ENCODE measurements around the gene EFCAB14.
A peak's percentile ranks its signal among the peaks of the same experiment; 100 is the strongest.
"Not testable (repeated sequence)": the region's sequence is repeated elsewhere in the genome, so short reads cannot be mapped to it uniquely, and the experiment has no call there.

Gene EFCAB14, protein sequence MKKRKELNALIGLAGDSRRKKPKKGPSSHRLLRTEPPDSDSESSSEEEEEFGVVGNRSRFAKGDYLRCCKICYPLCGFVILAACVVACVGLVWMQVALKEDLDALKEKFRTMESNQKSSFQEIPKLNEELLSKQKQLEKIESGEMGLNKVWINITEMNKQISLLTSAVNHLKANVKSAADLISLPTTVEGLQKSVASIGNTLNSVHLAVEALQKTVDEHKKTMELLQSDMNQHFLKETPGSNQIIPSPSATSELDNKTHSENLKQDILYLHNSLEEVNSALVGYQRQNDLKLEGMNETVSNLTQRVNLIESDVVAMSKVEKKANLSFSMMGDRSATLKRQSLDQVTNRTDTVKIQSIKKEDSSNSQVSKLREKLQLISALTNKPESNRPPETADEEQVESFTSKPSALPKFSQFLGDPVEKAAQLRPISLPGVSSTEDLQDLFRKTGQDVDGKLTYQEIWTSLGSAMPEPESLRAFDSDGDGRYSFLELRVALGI

DNA sequence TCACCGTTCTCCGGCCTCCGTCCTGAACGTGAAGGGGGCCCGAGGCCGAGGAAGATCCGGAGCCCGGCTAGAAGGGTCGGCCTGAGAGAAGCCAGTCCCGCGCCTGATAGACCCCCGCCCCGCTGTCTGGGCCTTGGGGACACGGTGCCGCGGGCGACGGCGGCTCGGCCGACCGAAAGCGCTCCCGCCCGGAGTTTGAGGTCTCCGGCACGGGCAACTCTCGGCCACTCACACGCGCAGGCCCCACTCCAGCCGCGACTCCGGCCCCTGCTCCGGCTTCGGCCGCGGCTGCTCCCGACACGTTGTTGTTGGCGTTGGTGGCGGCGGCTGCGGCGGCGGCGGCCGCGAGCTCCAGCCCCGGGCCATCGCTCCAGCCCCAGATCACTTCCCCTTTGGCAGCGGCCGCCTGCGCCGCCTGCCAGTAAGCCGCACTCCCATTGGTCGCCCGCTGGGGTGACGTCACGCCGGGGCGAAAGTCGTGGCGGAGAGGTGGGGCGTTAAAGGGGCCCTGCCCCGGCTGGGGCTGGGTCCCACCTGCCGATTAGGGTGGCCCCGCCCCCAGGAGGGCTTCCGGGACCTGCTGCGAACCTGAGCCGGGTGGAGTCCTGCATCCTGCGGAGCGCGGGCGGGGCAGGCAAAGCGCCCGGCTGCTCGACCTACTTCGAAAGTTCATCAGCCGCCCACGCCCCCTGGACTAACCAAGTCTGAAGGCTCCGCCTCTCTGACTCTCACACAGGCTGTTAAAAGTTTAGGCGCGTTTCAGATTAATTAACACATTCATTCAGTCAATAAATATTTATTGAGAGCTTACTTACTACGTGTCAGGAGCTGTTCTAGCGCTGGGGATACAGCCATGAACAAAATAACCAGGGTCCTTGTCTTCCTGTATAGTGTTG lies at the start of gene EFCAB14:
Gene EFCAB14 (minus strand): TSS at position 388 of the 896 bp plus-strand sequence. CDS start 1,027 bp downstream, outside the sequence.
- peak; percentile 98 for DNase-seq

DNA sequence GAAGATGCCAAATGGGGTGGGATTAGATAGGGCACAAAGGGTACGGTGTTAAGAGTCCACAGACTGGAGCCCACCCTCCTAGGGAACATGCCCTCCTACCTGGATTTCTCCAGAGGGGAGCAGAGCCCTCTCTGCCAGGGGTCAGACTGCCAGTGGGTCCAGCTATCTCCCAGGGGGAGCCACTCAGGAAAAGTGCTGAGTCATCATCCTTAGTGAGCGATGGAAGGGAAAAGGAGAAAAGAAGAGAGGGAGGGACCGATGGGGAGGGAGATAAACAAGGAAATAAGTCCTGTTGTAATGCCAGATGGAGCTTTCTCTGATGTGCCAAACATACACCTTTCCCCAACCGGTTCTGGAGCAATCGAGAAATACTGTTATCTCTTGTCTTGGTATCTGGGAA lies 49.5 kb upstream of the EFCAB14 start:
- DNase-seq: no peak

DNA sequence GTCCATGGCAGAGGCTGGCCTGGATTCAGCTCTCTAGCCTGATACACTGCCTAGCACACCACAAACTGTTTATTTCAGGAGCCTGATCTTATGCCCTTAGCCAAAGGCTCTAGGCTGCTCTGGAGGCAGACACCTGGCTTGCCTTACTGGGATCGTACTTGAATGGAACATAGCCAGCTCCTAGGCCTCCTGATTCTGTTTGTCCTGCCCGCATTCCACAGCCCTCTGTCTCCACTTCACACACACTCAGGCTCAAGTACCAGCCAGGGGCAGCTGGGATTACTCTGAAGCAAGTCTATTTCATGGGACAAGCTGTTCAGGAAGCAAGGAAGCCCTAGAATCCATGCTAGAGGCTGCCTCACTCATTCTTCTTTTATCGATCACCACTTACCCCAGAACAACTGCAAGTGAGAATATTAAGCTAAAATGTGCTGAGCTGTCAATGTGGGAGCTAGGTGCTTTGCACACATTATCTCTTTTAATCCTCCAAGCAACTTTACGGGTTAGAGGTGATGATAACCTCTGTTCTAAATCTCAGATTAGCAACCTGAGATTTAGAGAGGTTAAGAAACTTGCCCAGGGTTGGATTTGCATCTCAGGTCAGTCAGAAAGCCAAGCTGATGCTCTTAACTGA lies 48.9 kb upstream of the EFCAB14 start:
- DNase-seq: no peak

DNA sequence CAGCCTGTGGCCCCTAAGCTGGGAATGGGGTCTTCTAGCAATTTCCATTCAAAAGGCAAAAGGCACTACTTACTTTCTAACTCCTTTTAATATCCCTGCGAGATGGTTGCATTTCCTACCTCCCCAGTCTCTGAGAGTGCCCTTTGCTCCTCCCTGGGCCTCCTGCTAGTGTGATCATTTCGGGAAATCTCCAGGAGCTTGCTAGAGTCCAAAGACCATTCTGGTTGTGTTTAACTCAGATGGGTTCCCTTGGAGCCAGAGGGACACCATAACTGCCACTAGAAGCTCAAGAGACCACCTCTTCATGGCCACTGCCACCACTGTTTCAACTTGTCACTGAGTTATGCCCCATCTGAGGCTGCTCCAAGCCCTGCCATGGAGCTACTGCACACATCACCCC lies 45.5 kb upstream of the EFCAB14 start:
- DNase-seq: no peak

DNA sequence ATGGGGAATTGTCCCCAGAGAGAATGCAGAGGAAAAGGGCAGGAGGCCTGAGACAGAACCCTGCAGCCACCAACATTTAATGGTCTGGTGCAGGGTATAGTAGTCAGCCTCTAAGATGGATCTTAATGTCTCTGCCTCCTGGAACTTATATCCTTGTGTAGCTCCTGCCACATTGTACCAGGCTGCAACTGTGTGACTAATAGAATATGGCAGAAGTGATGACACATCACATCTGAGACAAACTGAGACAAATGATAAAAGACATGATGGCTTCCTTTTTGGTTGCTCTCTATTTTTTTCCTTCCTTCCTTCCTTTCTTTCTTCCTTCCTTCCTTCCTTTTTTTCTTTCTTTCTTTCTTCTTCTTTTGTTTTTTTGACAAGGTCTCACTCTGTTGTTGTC lies 42.8 kb upstream of the EFCAB14 start:
- DNase-seq: no peak

DNA sequence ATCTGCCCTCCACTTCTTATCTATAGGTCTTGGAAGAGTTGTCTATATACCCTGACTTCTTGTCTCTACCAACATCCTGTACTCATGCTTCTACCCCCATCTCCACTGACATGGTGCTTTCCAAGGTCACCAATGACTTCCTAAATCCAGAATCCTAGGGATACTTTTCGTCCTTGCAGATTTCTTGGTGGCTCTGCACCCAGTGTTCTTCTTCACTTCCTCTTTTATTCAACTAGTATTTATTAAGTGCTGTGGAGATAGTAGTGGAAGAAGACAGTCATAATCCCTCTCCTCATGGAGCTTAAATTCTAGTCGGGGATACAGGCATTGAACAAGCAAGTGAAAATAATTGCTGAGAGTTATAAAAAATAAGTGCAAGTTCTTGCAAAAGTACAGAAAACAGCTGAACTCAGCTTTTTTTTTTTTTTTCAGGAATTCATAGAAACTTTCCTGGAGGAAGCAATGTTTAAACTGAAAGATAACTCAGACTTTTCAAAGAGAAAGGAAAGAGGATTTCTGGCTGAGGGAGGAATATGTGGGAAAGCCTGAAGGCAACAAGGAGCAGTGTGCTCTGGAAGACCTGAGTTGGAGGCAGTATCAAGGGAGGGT lies 41.7 kb upstream of the EFCAB14 start:
- DNase-seq: no peak

DNA sequence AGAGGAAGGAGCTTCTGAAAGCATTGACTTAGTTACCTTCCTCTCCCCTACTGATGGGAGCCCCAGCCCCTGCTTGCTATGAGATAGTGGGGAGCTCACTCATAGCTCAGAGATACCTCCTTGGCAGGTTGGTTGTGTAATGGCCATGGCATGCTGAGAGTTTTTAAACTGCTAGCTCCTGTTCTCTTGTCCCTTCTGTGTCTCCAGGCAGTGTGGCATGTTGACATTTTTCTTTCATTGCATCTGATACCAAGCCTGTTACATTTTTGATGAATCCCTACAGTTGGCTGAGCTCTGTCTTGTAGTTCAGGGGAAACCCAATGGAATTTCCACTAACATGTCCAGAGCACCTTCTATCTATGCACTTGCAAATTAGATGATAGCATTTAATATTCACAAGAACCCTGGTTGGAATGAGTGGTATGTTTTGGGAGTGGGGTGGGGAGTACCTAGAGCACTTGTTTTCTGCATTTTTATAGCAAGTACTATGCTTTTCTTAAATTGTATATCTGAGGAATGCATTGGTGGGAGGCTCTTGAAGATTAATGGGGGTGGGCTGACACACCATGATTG lies 39.1 kb upstream of the EFCAB14 start:
- DNase-seq: no peak

DNA sequence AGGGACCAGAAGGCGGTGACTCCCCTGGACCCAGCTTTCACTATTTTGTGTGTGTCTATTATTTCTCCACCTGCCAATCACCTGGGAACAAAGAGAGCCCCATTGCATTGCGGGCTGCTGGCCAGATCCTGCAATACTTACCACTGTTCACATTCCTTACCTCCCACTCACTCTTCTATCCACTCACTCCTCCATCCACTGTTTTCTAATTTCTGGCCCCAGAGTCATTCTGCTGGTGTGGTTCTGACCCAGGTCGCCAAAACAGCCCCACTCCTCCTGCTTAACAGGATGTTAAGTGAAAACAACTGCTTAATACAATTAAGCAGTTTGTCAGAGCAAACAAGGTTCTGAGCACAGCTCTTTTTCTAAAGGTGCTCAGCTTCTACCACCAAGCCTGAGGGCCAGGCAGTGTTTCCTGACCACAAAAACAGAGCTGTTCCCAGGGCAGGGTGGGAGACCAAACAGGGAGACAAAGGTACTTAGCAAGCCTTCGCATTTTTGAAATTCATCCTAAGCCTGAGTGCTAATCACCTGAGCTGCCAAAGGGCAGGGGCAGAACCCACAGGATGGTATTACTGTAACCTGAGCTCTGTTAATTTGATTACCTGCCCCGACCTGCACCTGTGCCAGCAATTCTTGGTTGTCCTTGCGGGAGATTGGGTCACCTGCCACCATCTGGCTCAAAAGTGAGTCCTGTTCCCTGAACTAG lies 38.5 kb upstream of the EFCAB14 start:
- no peak for DNase-seq

DNA sequence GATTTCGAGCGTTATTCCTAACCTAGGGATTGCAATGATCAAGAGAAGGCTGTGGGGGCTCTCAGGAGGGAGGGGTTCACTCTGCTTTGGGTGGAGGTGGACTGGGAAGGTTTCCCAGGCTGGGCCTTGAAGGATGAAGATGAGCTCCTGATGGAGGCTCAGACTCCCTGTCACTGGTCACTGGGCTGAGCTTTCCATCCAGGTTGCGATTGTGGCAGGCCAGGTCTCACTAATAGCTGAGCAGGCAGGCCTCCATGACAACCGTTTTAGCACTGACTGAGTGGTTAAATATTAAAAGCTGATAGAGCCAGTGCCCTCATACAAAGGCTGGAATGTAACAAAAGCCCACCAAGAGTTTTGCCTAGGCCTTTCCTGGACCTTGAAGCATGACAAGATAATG lies 36.2 kb upstream of the EFCAB14 start:
- no peak for DNase-seq

DNA sequence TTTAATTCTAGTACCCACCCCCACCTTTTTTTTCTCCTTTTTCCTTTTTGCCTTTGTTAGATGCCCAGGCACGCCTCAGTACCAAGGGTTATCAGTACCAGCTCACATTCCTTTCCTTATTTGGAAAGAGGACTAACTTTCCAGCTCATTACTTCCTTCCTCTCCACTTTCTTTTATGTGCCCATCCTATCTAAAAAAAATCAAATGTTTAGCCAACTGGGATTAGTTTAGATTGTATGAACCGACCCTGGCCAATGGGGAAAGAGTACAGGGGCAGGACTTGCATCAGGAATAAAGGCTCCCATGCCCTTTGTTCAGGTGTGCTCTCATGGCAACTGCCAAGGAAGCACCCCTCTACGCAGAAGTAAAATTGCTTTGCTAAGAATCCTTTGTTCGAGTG lies 35.8 kb upstream of the EFCAB14 start:
- not testable (repeated sequence) for DNase-seq

DNA sequence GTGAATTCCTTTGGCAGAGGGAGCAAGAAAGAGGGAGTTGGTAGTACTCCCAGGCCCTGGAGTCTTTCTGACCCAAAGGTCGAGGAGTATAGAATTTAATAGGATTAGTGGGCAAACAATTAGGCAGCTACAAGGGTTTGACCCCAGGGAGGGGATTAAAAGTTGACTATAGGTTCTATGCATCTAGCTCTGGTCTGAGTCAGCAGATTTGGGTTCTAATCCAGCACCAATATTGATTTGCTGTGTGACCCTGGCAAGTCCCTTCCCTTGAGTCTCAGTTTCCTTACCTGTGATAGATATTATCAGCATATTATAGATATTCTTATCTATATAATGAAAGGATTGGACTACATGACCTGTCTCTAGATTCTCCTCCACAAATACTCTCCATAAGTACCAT lies 35.1 kb upstream of the EFCAB14 start:
- no peak for DNase-seq

DNA sequence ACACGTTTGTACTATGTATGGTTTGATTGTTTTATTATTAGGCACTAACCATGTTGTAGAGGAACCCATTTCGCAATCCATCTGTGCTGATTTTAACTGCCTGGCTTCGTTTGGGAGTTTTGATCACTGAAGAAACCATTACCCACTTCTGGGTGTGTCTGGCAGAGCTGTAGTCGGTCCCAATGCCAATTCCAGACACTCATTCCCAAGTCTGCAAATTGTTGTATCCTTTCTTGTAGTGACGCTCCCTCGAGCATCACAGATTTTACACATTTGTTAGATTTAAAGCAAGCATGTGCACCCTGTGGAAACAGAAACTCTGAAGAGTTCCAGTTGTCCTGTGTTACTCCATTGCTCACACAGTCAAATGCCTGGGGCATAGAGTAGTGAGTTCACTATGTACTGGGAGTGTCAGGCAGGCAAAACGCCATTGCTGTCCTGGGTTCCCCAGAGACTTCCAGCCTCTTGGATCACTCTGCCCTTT lies 31.0 kb upstream of the EFCAB14 start:
- no peak for DNase-seq

DNA sequence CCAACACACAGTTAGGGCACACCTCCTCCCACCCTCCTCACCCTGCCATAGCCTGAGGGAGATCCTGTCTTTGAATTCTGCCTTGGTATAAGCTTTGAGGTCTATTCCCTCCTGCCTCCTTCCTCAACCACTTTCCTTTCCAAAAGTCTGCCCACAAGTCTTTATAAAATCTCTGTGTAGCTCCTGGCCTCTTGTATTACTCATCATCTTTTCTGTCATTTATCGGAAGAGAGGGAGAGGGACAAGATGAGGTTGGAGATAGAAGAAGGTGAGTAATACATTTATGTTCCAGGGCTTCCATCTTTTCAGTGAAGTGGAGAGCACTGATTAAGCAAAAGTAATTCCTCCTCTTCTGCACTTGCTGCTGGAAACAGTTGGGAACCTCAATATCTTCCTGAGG lies 30.5 kb upstream of the EFCAB14 start:
- DNase-seq: no peak

DNA sequence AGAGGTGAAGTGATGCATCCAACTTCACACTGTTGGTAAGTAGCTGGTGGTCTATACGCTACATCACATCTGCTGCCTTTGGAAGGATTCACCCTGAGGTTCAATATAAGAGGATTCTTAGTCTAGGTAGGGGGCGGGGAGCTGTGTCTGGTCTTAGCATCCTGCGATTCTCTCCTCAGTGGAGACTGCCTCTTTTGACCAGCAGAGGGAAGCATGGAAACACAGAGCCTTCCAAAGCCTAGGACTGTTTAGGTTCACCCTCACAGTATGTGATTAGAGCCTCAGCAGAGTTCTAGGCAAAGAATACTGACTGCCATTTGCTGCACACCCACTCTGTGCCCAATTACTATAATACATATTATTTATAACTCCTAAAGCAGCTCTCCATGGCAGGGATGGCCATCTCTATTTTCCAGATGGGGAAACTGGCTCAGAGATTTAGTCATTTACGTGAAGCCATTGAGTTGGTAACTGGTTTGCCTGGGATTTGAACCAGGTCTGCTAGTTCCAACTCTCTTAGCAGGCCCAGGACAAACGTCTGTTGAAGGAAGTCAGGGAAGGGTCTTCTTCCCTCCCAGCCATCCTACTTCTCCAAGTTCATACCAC lies 28.9 kb upstream of the EFCAB14 start:
- DNase-seq: no peak

DNA sequence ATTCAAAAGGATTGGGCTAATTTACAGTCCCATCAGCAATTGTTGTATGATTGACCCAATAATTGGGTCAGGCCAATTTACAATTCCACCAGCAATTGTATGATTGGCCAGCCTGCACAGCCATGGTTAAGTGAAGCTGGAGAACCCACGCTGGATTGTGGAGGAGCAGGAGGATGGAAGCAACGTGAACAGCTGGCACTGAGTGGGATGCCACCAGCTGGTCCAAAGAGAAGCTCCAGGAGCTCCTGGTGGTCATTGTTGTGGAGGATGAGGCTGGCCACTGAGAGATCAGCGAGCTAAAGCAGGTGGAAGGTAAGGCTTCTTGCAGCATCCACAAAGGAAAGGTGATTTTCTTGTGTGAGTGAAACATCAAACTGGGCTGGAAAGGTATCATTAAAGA lies 23.2 kb upstream of the EFCAB14 start:
- DNase-seq: no peak

DNA sequence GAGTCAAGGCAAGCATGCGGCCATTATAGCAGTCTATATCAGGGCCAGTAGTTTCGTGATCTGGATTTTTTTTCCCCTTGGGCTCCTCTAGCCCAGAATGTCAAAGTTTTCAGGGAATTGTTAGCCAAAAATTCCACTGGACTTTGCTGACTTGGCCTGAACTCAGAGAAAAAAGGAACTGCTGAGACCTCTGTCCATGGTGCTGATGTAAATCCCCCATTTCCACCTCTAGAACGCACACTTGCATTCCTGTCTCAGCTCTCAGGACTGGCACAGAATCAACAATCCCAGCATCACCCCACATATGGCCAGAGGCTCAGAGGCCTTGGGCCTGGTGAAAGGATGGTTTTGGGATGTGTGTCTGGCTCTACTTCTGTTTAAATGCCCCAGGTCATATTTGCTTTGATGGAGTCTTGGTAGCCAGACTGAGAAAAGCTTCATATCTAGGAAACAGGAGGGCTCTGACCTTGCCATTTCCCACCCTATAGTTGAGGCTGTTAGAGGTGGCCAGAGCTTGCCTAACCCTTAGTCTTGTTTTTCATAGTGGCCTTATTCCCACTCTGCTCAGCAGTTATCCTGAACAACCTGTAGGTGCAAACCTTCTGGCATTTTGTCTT lies 16.9 kb upstream of the EFCAB14 start:
- DNase-seq: no peak

DNA sequence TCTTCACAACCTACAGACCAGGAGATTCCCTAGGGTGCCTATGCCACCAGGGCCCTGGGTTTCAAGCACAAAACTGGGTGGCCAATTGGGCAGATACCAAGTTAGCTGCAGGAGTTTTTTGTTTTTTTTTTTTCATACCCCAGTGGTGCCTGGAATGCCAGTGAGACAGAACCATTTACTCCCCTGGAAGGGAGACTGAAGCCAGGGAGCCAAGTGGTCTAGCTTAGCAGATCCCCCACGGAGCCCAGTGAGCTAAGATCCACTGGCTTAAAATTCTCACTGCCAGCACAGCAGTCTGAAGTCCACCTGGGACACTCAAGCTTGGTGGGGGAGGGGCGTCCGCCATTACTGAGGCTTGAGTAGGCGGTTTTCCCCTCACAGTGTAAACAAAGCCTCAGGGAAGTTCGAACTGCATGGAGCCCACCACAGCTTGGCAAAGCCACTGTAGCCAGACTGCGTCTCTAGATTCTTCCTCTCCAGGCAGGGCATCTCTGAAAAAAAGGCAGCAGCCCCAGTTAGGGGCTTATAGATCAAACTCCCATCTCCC lies 9.5 kb upstream of the EFCAB14 start:
- DNase-seq: not testable (repeated sequence)

DNA sequence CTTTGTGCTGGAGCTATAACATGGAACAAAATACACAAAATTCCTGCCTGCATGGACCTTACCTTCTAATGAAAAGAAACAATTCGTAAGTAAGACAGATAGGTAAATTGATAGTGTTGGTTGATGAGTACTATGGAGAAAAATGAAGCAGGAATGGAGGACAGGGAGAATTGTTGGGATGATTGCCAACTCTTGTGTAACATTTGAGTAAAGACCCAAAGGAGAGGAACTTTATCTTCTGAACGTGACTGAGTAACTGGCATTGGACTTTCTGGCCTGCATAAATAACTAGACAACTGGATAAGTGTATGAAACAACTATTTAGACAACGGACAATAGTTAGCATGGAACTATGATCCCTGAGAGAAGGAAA lies 6.8 kb upstream of the EFCAB14 start:
- DNase-seq: no peak

DNA sequence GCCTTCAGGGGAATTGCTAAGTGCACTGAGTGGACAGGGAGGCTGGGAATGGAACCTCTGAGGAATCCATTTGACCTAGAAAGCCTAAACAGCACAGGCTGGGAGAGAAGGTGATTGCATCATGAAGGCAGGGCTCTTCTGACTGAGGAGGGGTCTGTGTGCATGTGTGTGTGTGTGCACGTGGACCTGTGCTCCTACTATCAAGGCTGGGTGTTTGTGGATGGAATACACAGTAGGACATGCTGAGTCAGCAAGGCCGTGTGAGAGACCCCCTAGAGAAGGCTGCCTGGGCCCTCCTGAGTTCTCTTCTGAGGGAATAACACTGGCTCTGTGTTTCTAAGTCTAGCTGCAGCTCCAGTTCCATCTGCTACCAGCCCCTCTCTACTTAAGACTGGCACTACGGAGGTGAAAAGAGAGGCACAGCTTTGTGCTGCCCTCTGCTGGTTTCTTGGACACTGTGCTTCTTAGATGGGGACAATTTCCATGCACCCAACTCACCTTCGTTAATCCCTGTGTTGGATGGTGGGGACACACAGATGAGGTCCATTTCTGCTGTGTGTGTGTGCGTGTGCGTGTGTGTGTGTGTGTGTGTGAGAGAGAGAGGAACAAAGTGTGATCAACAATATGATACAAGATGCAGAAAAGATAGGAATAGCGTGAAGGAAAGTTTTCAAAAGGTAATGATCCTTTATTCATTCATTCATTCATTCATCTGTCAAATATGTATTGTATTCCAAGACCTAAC lies 6.2 kb upstream of the EFCAB14 start:
- peak; percentile 66 for DNase-seq

DNA sequence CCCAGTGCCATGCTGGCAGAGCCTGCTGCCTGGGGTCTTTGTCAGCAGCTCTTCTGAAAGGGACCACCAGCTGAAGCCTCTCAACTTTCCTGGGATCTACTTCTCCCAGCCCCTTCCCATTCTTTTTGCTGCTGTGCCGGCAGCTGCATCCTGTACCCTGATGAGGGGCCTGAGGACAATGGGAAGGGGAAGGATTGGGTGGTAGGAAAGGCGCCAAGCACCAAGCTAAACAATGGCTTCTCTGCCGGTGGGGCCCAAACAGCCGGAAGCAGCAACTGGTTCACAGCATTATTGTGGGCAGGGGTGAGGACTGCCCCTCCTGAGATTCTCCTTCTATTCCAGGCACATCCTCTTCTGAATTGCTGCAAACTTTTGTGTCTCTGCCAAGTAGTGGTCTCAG lies 5.0 kb upstream of the EFCAB14 start:
- DNase-seq: no peak

All from CD4-positive, alpha-beta T cell treated with Interleukin-15 for 1 hour (primary cell).